Measurements from ENCODE around the gene AMER2.

Gene AMER2

GRCh38 chr13:25171517-25172302, at the start of gene AMER2:
AMER2 (minus strand) TSS chr13:25172288; CDS start chr13:25171619, 669 bp downstream.
- no peak for DNase-seq (ENCODE audit: low read depth in 1 of 2, low spot score in 1 of 2)

- no peak for DNase-seq (ENCODE audit: low read depth in 1 of 2, low spot score in 1 of 2)
Observed at GRCh38 chr13:25218019-25218418, 45.9 kb upstream of the AMER2 start.

- DNase-seq (ENCODE audit: low read depth in 1 of 2, low spot score in 1 of 2) = no peak
Observed at GRCh38 chr13:25217023-25217885, 45.2 kb upstream of the AMER2 start.

GRCh38 chr13:25215253-25215575, 43.1 kb upstream of the AMER2 start:
- DNase-seq (ENCODE audit: low read depth in 1 of 2, low spot score in 1 of 2) = no peak

- DNase-seq (ENCODE audit: low read depth in 1 of 2, low spot score in 1 of 2) = no peak
Observed at GRCh38 chr13:25214491-25215252, 42.6 kb upstream of the AMER2 start.

- no peak for DNase-seq (ENCODE audit: low read depth in 1 of 2, low spot score in 1 of 2)
Observed at GRCh38 chr13:25213715-25214114, 41.6 kb upstream of the AMER2 start.

- no peak for DNase-seq (ENCODE audit: low read depth in 1 of 2, low spot score in 1 of 2)
Observed at GRCh38 chr13:25210842-25211569, 38.9 kb upstream of the AMER2 start.

- no peak for DNase-seq (ENCODE audit: low read depth in 1 of 2, low spot score in 1 of 2)
Observed at GRCh38 chr13:25207291-25207810, 35.3 kb upstream of the AMER2 start.

GRCh38 chr13:25204863-25205262, 32.8 kb upstream of the AMER2 start:
- no peak for DNase-seq (ENCODE audit: low read depth in 1 of 2, low spot score in 1 of 2)

GRCh38 chr13:25203127-25203740, 31.1 kb upstream of the AMER2 start:
- no peak for DNase-seq (ENCODE audit: low read depth in 1 of 2, low spot score in 1 of 2)

- DNase-seq (ENCODE audit: low read depth in 1 of 2, low spot score in 1 of 2) = no peak
Observed at GRCh38 chr13:25200783-25201182, 28.7 kb upstream of the AMER2 start.

GRCh38 chr13:25198647-25199046, 26.6 kb upstream of the AMER2 start:
- no peak for DNase-seq (ENCODE audit: low read depth in 1 of 2, low spot score in 1 of 2)

- DNase-seq (ENCODE audit: low read depth in 1 of 2, low spot score in 1 of 2) = no peak
Observed at GRCh38 chr13:25196971-25197370, 24.9 kb upstream of the AMER2 start.

GRCh38 chr13:25192936-25193335, 20.8 kb upstream of the AMER2 start:
- no peak for DNase-seq (ENCODE audit: low read depth in 1 of 2, low spot score in 1 of 2)

GRCh38 chr13:25192489-25192888, 20.4 kb upstream of the AMER2 start:
- no peak for DNase-seq (ENCODE audit: low read depth in 1 of 2, low spot score in 1 of 2)

- no peak for DNase-seq (ENCODE audit: low read depth in 1 of 2, low spot score in 1 of 2)
Observed at GRCh38 chr13:25192052-25192451, 20.0 kb upstream of the AMER2 start.

GRCh38 chr13:25190771-25191170, 18.7 kb upstream of the AMER2 start:
- no peak for DNase-seq (ENCODE audit: low read depth in 1 of 2, low spot score in 1 of 2)

GRCh38 chr13:25190256-25190655, 18.2 kb upstream of the AMER2 start:
- DNase-seq (ENCODE audit: low read depth in 1 of 2, low spot score in 1 of 2) = no peak

GRCh38 chr13:25187596-25187995, 15.5 kb upstream of the AMER2 start:
- no peak for DNase-seq (ENCODE audit: low read depth in 1 of 2, low spot score in 1 of 2)

GRCh38 chr13:25186187-25186586, 14.1 kb upstream of the AMER2 start:
- DNase-seq (ENCODE audit: low read depth in 1 of 2, low spot score in 1 of 2) = no peak
